B cell (primary cell): Measurements from ENCODE around the gene POLR3K. TPM values are rescaled to one million over a fixed set of nuclear protein-coding genes. Genes with fewer than 3 reads are reported as not detected.

Source experiments
- ATAC-seq: fragments of 200-7000 bp; cut with Tn5 transposase; one replicate; pipeline ENCODE4 v1.10.0; 2021; ENCODE audit warnings: low read depth, mild to moderate bottlenecking, moderate number of reproducible peaks, moderate library complexity
- CTCF ChIA-PET: fragments of 350-600 bp; sonication (Branson Sonifier 250); formaldehyde crosslinking; loops from one replicate; lab custom pipeline; 2021; ENCODE audit warnings: antibody characterized with exemption, inconsistent platforms; lab: Charles Lee
- POLR2A ChIA-PET: fragments of 350-600 bp; sonication (Branson Sonifier 250); formaldehyde crosslinking; loops from one replicate; lab custom pipeline; 2021; ENCODE audit warnings: antibody characterized with exemption; lab: Charles Lee
- DNase-seq: peaks from one replicate; pipeline ENCODE4 v3.0.0; 2013
- H2AFZ ChIP-seq: 2 replicates; pipeline ENCODE4 v1.6.1; 2012; ENCODE audit warnings: mild to moderate bottlenecking, low read depth, low read length; ENCODE audit not compliant: insufficient read depth, poor library complexity, severe bottlenecking
- H3K27ac ChIP-seq, 2 donors: 1 replicate in 1 of 2; 2 replicates in 1 of 2; pipeline ENCODE4 v1.5.1; 2012 to 2013; ENCODE audit warnings: low read length in 2 of 2, mild to moderate bottlenecking in 2 of 2, moderate library complexity in 1 of 2
- H3K27me3 ChIP-seq, 4 experiments: fragments of 200-600 bp in 1 of 4; sonication (generic) in 1 of 4; replicated peaks in 1 of 4; 1 replicate in 2 of 4; 2 replicates in 2 of 4; pipeline versions ENCODE4 v1.6.1 to v1.7.0; 2013 to 2016; ENCODE audit warnings: low read length in 3 of 4, mild to moderate bottlenecking in 2 of 4, mixed read lengths in 1 of 4, moderate library complexity in 1 of 4; ENCODE audit not compliant: insufficient read depth in 4 of 4, control insufficient read depth in 3 of 4; ENCODE audit errors: control extremely low read depth in 1 of 4
- H3K36me3 ChIP-seq, 2 experiments: replicated peaks in 1 of 2; 1 replicate in 1 of 2; 2 replicates in 1 of 2; pipeline versions ENCODE4 v1.6.1 to v1.7.1; 2013; ENCODE audit warnings: low read length in 1 of 2; ENCODE audit not compliant: insufficient read depth in 2 of 2, control insufficient read depth in 1 of 2; ENCODE audit errors: control extremely low read depth in 1 of 2, extremely low read depth in 1 of 2
- H3K4me1 ChIP-seq, 2 donors: fragments of 200-600 bp in 1 of 2; sonication (generic) in 1 of 2; 1 replicate in 1 of 2; 2 replicates in 1 of 2; pipeline versions ENCODE4 v1.5.1 to v1.6.1; 2013 to 2017; ENCODE audit warnings: low read length in 2 of 2; ENCODE audit not compliant: control insufficient read depth in 2 of 2, insufficient read depth in 2 of 2
- H3K4me2 ChIP-seq: replicated peaks from 2 replicates; pipeline ENCODE3; 2012; ENCODE audit warnings: mild to moderate bottlenecking, low read depth, low read length; ENCODE audit not compliant: poor library complexity, severe bottlenecking
- H3K4me3 ChIP-seq, 5 experiments: fragments of 200-600 bp in 1 of 5; sonication (generic) in 1 of 5; 1 replicate in 3 of 5; 2 replicates in 2 of 5; pipeline versions ENCODE4 v1.5.1 to v1.7.0; 2011 to 2016; ENCODE audit warnings: low read length in 4 of 5, mild to moderate bottlenecking in 4 of 5, low read depth in 2 of 5, control low read depth in 1 of 5, moderate library complexity in 1 of 5; ENCODE audit not compliant: insufficient read depth in 1 of 5; ENCODE audit errors: control extremely low read depth in 1 of 5, extremely low read depth in 1 of 5
- H3K79me2 ChIP-seq: fragments of 200-600 bp; sonication (generic); one replicate; pipeline ENCODE4 v1.6.0; 2016; ENCODE audit warnings: low read length; ENCODE audit not compliant: control insufficient read depth, insufficient read depth
- H3K9ac ChIP-seq: fragments of 200-600 bp; sonication (generic); 2 replicates; pipeline ENCODE4 v1.6.1; 2017; ENCODE audit warnings: mild to moderate bottlenecking, low read length, moderate library complexity
- H3K9me3 ChIP-seq, 3 donors: one replicate each; pipeline versions ENCODE4 v1.6.1 to v1.7.1; 2013; ENCODE audit warnings: low read length in 2 of 3; ENCODE audit not compliant: control insufficient read depth in 2 of 3, insufficient read depth in 1 of 3; ENCODE audit errors: control extremely low read depth in 1 of 3
- H4K20me1 ChIP-seq: 2 replicates; pipeline ENCODE4 v1.6.0; 2012; ENCODE audit warnings: mild to moderate bottlenecking, low read length; ENCODE audit not compliant: insufficient read depth, control insufficient read depth, poor library complexity, severe bottlenecking
- H3K27ac Mint-ChIP-seq: one replicate; pipeline ENCODE4 v1.8.0; 2021; ENCODE audit warnings: mixed read lengths
- H3K27me3 Mint-ChIP-seq: one replicate; pipeline ENCODE4 v1.8.0; 2021; ENCODE audit warnings: mixed read lengths
- H3K4me1 Mint-ChIP-seq: one replicate; pipeline ENCODE4 v1.8.0; 2021; ENCODE audit warnings: mixed read lengths
- H3K4me3 Mint-ChIP-seq: one replicate; pipeline ENCODE4 v1.8.0; 2021; ENCODE audit warnings: mixed read lengths
- H3K9me3 Mint-ChIP-seq: one replicate; pipeline ENCODE4 v1.8.0; 2022; ENCODE audit warnings: mixed read lengths; ENCODE audit not compliant: insufficient read depth
- EZH2 ChIP-seq: IDR thresholded peaks from 2 replicates; pipeline ENCODE4 v1.6.1; 2012; ENCODE audit warnings: borderline replicate concordance, low read depth, mild to moderate bottlenecking, moderate library complexity, low read length; ENCODE audit not compliant: insufficient read depth, poor library complexity, severe bottlenecking
- WGBS: methylation state at CpG from one replicate; pipeline ENCODE4 v1.1.5; 2013; ENCODE audit warnings: missing lambda C conversion rate; ENCODE audit not compliant: insufficient coverage; 5-methylcytosine and 5-hydroxymethylcytosine counted together
- intact Hi-C: fragments of 100-400 bp; cut with micrococcal nuclease; formaldehyde crosslinking; loops from one replicate; pipeline ENCODE4 v1.10.0; 2022
- polyA plus RNA-seq: library from polyadenylated mRNA; depleted of rRNA; stranded (reverse); fragments of >200 nt; gene quantifications from 2 replicates; pipeline ENCODE4 v1.2.3, GENCODE V29; 2012
- total RNA-seq, 2 donors: library from RNA; stranded (reverse); fragments of 120-200 nt in 1 of 2; gene quantifications; 1 replicate in 1 of 2; 2 replicates in 1 of 2; pipeline versions ENCODE4 v1.2.3 to v1.2.4, GENCODE V29; 2013 to 2022
- TF ChIP-seq, protein P1 (sequence below): fragments of 200-600 bp; IDR thresholded peaks from one replicate; pipeline ENCODE4 v1.8.0; 2022; ENCODE audit warnings: antibody characterized with exemption, mild to moderate bottlenecking

POLR3K gene
- total and polyA plus RNA-seq, 2 donors (not counting 1 experiment from before 2014, with no cell fraction given), result 26.3 to 34.9 TPM

DNA sequence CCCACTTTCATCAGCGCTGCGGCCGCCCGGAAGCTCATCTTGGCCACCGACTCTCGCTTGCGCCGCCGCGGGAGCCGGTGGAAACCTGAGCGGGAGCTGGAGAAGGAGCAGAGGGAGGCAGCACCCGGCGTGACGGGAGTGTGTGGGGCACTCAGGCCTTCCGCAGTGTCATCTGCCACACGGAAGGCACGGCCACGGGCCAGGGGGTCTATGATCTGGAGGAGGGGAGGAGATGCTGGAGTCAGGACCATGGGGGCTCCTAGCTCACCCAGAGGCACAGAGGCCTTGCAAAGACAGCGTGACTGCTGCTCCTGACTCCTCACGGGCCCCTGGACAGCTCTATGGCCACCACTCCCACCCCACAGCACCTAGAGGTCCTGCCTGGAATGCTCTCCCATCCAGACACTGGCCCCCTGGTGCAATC, 9.6 kb upstream of the POLR3K start:
- Histone ChIP-seq H3K4me1 (peaks cover 0 to 8% of the 10 kb centered on the region in 2 donors), H2AFZ (no peak overlapping the region), H3K4me2 (no peak overlapping the region), H3K9me3 (no peaks in the 10 kb centered on the region), H3K27me3 (peaks cover 0 to 8% (median 2%) of the 10 kb centered on the region in 4 experiments), H3K27ac (no peak overlapping the region), H3K36me3 (peaks cover 0 to 3% of the 10 kb centered on the region in 2 experiments), H3K4me3 (no peak overlapping the region), H3K79me2 (no peaks in the 10 kb centered on the region), H4K20me1 (no peaks in the 10 kb centered on the region), H3K9ac (no peak overlapping the region)
- TF ChIP-seq, protein P1, sequence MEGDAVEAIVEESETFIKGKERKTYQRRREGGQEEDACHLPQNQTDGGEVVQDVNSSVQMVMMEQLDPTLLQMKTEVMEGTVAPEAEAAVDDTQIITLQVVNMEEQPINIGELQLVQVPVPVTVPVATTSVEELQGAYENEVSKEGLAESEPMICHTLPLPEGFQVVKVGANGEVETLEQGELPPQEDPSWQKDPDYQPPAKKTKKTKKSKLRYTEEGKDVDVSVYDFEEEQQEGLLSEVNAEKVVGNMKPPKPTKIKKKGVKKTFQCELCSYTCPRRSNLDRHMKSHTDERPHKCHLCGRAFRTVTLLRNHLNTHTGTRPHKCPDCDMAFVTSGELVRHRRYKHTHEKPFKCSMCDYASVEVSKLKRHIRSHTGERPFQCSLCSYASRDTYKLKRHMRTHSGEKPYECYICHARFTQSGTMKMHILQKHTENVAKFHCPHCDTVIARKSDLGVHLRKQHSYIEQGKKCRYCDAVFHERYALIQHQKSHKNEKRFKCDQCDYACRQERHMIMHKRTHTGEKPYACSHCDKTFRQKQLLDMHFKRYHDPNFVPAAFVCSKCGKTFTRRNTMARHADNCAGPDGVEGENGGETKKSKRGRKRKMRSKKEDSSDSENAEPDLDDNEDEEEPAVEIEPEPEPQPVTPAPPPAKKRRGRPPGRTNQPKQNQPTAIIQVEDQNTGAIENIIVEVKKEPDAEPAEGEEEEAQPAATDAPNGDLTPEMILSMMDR, result no peak
- no peak for TF ChIP-seq EZH2
- ChIA-PET CTCF (interaction anchor here (0.6 to 14.6 kb wide), 5 partner anchors 10 to 895 kb away, joined by 3 to 401 read pairs (median 12); partner anchors contain the start of genes POLR3K and SNRNP25), POLR2A (no interaction called here)
- H3K4me3 Mint-ChIP-seq, result no peak overlapping the region
- WGBS, result 92% methylated on average over 13 of the region's 21 CpGs
- H3K9me3 Mint-ChIP-seq, result no peaks in the 10 kb centered on the region
- ATAC-seq (no peak), DNase-seq (no peak)
- no peaks in the 10 kb centered on the region for H3K27me3 Mint-ChIP-seq
- H3K4me1 Mint-ChIP-seq, result peaks cover 7% of the 10 kb centered on the region
- H3K27ac Mint-ChIP-seq, result no peak overlapping the region
- intact Hi-C loops, result no loop called here

DNA sequence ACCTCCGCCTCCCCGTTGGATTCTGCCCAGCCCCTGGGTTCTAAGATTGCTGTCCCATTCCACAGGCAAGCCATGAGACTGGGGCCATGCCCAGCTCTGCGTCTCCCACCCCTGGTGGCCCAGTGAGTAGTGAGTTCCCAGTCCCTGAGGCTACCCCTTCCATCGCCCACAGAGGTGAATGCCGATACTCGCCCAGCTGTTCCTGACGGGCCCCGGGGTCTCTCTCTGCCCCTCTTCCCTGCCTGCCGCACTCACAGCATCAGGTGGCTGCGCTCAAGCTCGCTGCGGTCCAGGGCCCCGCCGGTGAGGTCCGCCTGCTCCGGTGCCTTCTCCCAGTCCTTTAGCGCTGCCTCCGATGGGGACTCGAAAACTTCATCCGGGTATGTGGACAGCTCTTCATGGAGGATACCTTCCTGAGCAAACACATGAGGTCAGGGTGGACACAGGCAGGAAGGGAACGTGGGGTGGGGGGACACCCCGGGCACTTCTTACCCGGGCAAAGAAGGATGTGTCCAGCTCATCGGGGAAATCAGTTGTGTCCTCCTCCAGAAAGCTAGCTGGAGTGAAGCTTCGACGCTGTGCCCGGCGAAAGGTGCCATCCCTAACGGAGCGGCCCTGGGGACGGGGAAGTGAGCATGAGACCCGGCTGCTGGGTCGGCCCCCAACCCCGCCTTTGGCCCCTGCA, 9.0 kb upstream of the POLR3K start:
- H3K4me2 ChIP-seq, result no peak overlapping the region
- 95% methylated on average over 34 of the region's 34 CpGs for WGBS
- no peaks in the 10 kb centered on the region for H3K79me2 ChIP-seq
- H3K4me3 Mint-ChIP-seq, result no peak overlapping the region
- H4K20me1 ChIP-seq, result no peaks in the 10 kb centered on the region
- no peaks in the 10 kb centered on the region for H3K27me3 Mint-ChIP-seq
- H3K4me3 ChIP-seq, result no peak overlapping the region
- H3K27ac Mint-ChIP-seq, result no peak overlapping the region
- no peak for ATAC-seq
- H3K27me3 ChIP-seq, result peaks cover 0 to 8% (median 2%) of the 10 kb centered on the region in 4 experiments
- no peak overlapping the region for H3K9ac ChIP-seq
- ChIA-PET POLR2A (interaction anchor here (0.6 kb wide), 1 partner anchor 22 kb away, joined by 3 read pairs; no protein-coding TSS in a partner anchor), CTCF (interaction anchor here (0.6 to 14.6 kb wide), 4 partner anchors 34 to 896 kb away, joined by 3 to 401 read pairs (median 8); no protein-coding TSS in a partner anchor)
- no peak overlapping the region for H2AFZ ChIP-seq
- peaks cover 0 to 7% of the 10 kb centered on the region in 2 experiments for H3K36me3 ChIP-seq
- no peak for TF ChIP-seq EZH2
- H3K9me3 Mint-ChIP-seq, result no peaks in the 10 kb centered on the region
- no peak overlapping the region for H3K27ac ChIP-seq
- intact Hi-C loops, result no loop called here
- no peak for DNase-seq
- H3K9me3 ChIP-seq, result no peaks in the 10 kb centered on the region
- H3K4me1 ChIP-seq, result peaks cover 0 to 8% of the 10 kb centered on the region in 2 donors
- H3K4me1 Mint-ChIP-seq, result peaks cover 7% of the 10 kb centered on the region
